Endothelial cell of umbilical vein (primary cell): ENCODE measurements around the gene EFHD2. TPM values are rescaled to one million over a fixed set of nuclear protein-coding genes. Genes with fewer than 3 reads are reported as not detected.

Experiments used
- BruUV-seq: library from RNA; stranded (reverse); fragments of 400-500 nt; replicated peaks from 2 replicates; lab custom pipeline; 2021; lab: Mats Ljungman, UMichigan
- CTCF ChIA-PET: fragments of 300-600, 350-600 bp; sonication (Branson Sonifier 250); formaldehyde crosslinking; loops from one replicate; lab custom pipeline; 2021; ENCODE audit warnings: antibody characterized with exemption, inconsistent platforms; lab: Charles Lee
- POLR2A ChIA-PET: fragments of 300-600, 350-600 bp; sonication (Branson Sonifier 250); formaldehyde crosslinking; loops from one replicate; lab custom pipeline; 2021; ENCODE audit warnings: antibody characterized with exemption, inconsistent platforms; lab: Charles Lee
- DNase-seq: peaks from one replicate; pipeline ENCODE4 v3.0.0-alpha.2; 2011; ENCODE audit warnings: low read depth, low spot score
- FAIRE-seq: peaks from 2 replicates; lab custom pipeline; 2011; peaks lifted over from hg19 to GRCh38; lab: Jason Lieb, UNC
- H2AFZ ChIP-seq: 2 replicates; pipeline ENCODE4 v1.6.0; 2012; ENCODE audit warnings: low read depth, low read length, control low read depth, inconsistent platforms
- H3K27ac ChIP-seq: 2 replicates; pipeline ENCODE4 v1.5.1; 2011; ENCODE audit warnings: low read depth, mild to moderate bottlenecking, control low read depth, low read length, moderate library complexity; ENCODE audit not compliant: insufficient read depth
- H3K27me3 ChIP-seq, 2 experiments: 2 replicates each; pipeline versions ENCODE4 v1.6.0 to v1.6.1; 2011; ENCODE audit warnings: low read length in 2 of 2, mixed read lengths in 1 of 2; ENCODE audit not compliant: control insufficient read depth in 2 of 2, insufficient read depth in 2 of 2
- H3K36me3 ChIP-seq, 2 experiments: 2 replicates in 1 of 2; 3 replicates in 1 of 2; pipeline ENCODE4 v1.5.1; 2011; ENCODE audit warnings: low read length in 2 of 2, mild to moderate bottlenecking in 1 of 2, moderate library complexity in 1 of 2; ENCODE audit not compliant: control insufficient read depth in 2 of 2, insufficient read depth in 2 of 2; ENCODE audit errors: extremely low read depth in 1 of 2
- H3K4me1 ChIP-seq: 3 replicates; pipeline ENCODE4 v1.5.1; 2011; ENCODE audit warnings: mild to moderate bottlenecking, low read length; ENCODE audit not compliant: control insufficient read depth, insufficient read depth; ENCODE audit errors: extremely low read depth
- H3K4me2 ChIP-seq: 2 replicates; pipeline ENCODE4 v1.6.1; 2011; ENCODE audit warnings: low read length, control low read depth, mixed read lengths; ENCODE audit not compliant: insufficient read depth
- H3K4me3 ChIP-seq, 3 experiments: fragments of 200-600 bp in 1 of 3; sonication (generic), shearing (Covaris generic) in 1 of 3; replicated peaks in 1 of 3; 2 replicates each; pipeline ENCODE4 v1.5.1; 2011 to 2016; ENCODE audit warnings: control low read depth in 3 of 3, low read length in 3 of 3, mild to moderate bottlenecking in 2 of 3, inconsistent platforms in 1 of 3, low read depth in 1 of 3, moderate library complexity in 1 of 3; ENCODE audit not compliant: insufficient read depth in 1 of 3
- H3K79me2 ChIP-seq: 2 replicates; pipeline ENCODE4 v1.6.0; 2012; ENCODE audit warnings: low read length, inconsistent platforms; ENCODE audit not compliant: control insufficient read depth, insufficient read depth
- H3K9ac ChIP-seq: replicated peaks from 2 replicates; pipeline ENCODE3; 2011; ENCODE audit warnings: low read length, control low read depth; ENCODE audit not compliant: insufficient read depth; ENCODE audit errors: extremely low read depth
- H3K9me1 ChIP-seq: replicated peaks from 3 replicates; pipeline ENCODE4 v1.6.0; 2011; ENCODE audit warnings: mild to moderate bottlenecking, low read length; ENCODE audit not compliant: control insufficient read depth, insufficient read depth; ENCODE audit errors: extremely low read depth
- H3K9me3 ChIP-seq: replicated peaks from 2 replicates; pipeline ENCODE4 v1.5.1; 2012; ENCODE audit warnings: low read length, inconsistent platforms; ENCODE audit not compliant: control insufficient read depth, insufficient read depth
- H4K20me1 ChIP-seq: replicated peaks from 2 replicates; pipeline ENCODE3; 2011; ENCODE audit warnings: mild to moderate bottlenecking, low read length; ENCODE audit not compliant: control insufficient read depth, insufficient read depth; ENCODE audit errors: extremely low read depth
- EZH2 ChIP-seq: IDR thresholded peaks from 2 replicates; pipeline ENCODE4 v1.6.1; 2012; ENCODE audit warnings: borderline replicate concordance, low read depth, mild to moderate bottlenecking, moderate library complexity, low read length, inconsistent platforms; ENCODE audit not compliant: severe bottlenecking
- FOS ChIP-seq: IDR thresholded peaks from 2 replicates; pipeline ENCODE4 v1.6.1; 2011; ENCODE audit warnings: mild to moderate bottlenecking, low read length, moderate library complexity, borderline replicate concordance; ENCODE audit not compliant: insufficient read depth
- GATA2 ChIP-seq: IDR thresholded peaks from 2 replicates; pipeline ENCODE4 v1.7.0; 2011; ENCODE audit warnings: low read depth, mild to moderate bottlenecking, moderate library complexity, mixed read lengths, low read length; ENCODE audit not compliant: insufficient read length, insufficient read depth
- JUN ChIP-seq: IDR thresholded peaks from 2 replicates; pipeline ENCODE4 v1.6.1; 2011; ENCODE audit warnings: borderline replicate concordance, low read depth; ENCODE audit not compliant: insufficient read length, insufficient read depth
- MAX ChIP-seq: IDR thresholded peaks from 2 replicates; pipeline ENCODE4 v1.6.1; 2011; ENCODE audit not compliant: insufficient read depth, insufficient read length
- MYC ChIP-seq: IDR thresholded peaks from one replicate; pipeline ENCODE4 v1.6.1; 2011; ENCODE audit warnings: mild to moderate bottlenecking, low read depth, low read length
- POLR2A ChIP-seq: IDR thresholded peaks from 2 replicates; pipeline ENCODE4 v1.6.1; 2012; ENCODE audit warnings: low read depth, mild to moderate bottlenecking, control low read depth, low read length
- POLR2AphosphoS5 ChIP-seq: IDR thresholded peaks from 2 replicates; pipeline ENCODE4 v1.6.1; 2012; ENCODE audit warnings: low read depth, mild to moderate bottlenecking, control low read depth, low read length, moderate library complexity; ENCODE audit not compliant: insufficient read depth
- dilution Hi-C: fragments of 300-500 bp; cut with MboI; formaldehyde crosslinking; loops from one replicate; pipeline ENCODE4 v1.15.0; 2019; ENCODE audit warnings: low sequenced_read_pairs; ENCODE audit not compliant: extremely low pct_ligation_motif_present
- intact Hi-C: fragments of 100-400 bp; cut with micrococcal nuclease; formaldehyde crosslinking; loops from one replicate; pipeline ENCODE4 v1.10.0; 2022
- polyA plus RNA-seq, 4 experiments: library from polyadenylated mRNA; depleted of rRNA in 3 of 4; stranded (reverse) in 3 of 4; unstranded in 1 of 4; fragments of >200 nt; gene quantifications; 2 replicates each; pipeline versions ENCODE4 v1.2.1 to v1.2.3, GENCODE V29; 2011 to 2012; ENCODE audit warnings: missing spikeins in 1 of 4
- total RNA-seq: library from RNA; stranded (reverse); gene quantifications from 2 replicates; pipeline ENCODE4 v1.2.3, GENCODE V29; 2021
- TF ChIP-seq, protein P1 (sequence below), 2 donors: IDR thresholded peaks; 1 replicate in 1 of 2; 2 replicates in 1 of 2; pipeline ENCODE4 v1.5.1; 2011; ENCODE audit warnings: low read length in 2 of 2, mild to moderate bottlenecking in 2 of 2, moderate library complexity in 2 of 2, control low read depth in 1 of 2, inconsistent platforms in 1 of 2, low read depth in 1 of 2; ENCODE audit not compliant: insufficient read depth in 1 of 2; ENCODE audit errors: extremely low read depth in 1 of 2

Gene EFHD2
- total and polyA plus RNA-seq, 2 donors (not counting 3 experiments of a cell fraction or from before 2014, with no cell fraction given) = 50.2 to 73.5 TPM

DNA sequence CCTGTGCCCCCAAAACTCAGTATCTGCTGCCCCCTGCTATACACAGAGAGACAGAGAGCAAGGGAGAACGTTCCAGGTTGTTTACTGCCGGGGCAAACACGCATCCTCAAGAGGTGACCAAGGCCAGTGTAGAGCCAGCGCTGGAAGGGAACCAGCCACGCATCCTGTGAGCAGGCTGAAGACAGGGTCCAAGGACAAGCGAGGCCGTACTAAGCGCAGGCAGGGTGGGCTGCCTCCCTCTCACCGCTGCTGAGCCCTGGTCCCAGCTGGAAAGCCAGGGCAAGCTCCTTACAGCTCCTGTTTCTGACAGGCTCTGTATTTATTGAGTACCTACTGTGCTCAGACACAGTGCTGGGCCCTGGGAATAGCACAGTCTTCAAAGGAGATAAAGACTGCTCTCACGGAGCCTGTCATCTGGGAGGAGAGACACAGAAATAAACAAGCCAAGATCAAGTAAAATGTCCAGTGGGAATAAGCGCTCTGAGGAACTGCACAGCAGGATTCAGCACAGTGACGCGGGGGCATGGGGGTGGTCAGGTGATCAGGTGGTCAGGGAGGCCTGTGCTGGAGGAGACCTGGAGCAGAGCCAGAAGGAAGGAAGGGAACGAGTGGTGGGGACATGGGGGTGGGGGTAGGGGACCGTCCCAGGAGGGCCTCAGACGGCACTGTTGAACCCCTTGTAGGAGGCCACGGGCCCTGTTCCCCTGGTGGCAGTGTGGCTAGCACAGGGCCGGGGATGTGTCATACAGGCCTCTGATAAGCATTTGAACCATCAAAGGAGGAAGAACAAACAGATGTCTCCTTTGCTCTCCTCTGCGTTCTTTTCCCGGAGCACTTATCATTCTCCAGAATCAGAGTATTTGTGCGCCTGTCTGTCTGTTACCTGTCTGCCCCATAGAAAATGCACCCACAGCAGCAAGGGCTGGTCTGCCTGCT, 37.8 kb upstream of the EFHD2 start:
- no peaks in the 10 kb centered on the region for H3K79me2 ChIP-seq
- DNase-seq (no peak), FAIRE-seq (no peak)
- no peaks in the 10 kb centered on the region for H3K9me3 ChIP-seq
- BruUV-seq = no TSS peak
- no peaks in the 10 kb centered on the region for H3K36me3 ChIP-seq
- POLR2A ChIA-PET = no interaction called here
- no peaks in the 10 kb centered on the region for H3K4me1 ChIP-seq
- no peak overlapping the region for H3K4me2 ChIP-seq
- no peak overlapping the region for H3K27ac ChIP-seq
- dilution Hi-C loops = no loop called here
- no peaks in the 10 kb centered on the region for H3K9me1 ChIP-seq
- TF ChIP-seq MAX (no peak), MYC (no peak), POLR2AphosphoS5 (no peak), POLR2A (no peak), GATA2 (no peak), JUN (no peak), EZH2 (no peak), FOS (no peak)
- TF ChIP-seq, protein P1, sequence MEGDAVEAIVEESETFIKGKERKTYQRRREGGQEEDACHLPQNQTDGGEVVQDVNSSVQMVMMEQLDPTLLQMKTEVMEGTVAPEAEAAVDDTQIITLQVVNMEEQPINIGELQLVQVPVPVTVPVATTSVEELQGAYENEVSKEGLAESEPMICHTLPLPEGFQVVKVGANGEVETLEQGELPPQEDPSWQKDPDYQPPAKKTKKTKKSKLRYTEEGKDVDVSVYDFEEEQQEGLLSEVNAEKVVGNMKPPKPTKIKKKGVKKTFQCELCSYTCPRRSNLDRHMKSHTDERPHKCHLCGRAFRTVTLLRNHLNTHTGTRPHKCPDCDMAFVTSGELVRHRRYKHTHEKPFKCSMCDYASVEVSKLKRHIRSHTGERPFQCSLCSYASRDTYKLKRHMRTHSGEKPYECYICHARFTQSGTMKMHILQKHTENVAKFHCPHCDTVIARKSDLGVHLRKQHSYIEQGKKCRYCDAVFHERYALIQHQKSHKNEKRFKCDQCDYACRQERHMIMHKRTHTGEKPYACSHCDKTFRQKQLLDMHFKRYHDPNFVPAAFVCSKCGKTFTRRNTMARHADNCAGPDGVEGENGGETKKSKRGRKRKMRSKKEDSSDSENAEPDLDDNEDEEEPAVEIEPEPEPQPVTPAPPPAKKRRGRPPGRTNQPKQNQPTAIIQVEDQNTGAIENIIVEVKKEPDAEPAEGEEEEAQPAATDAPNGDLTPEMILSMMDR (IDR thresholded peaks at IDR 0.05; ENCODE audit: extremely low read depth in 1 of 2, insufficient read depth in 1 of 2, low read depth in 1 of 2, low read length in 2 of 2) = no peak
- no peak overlapping the region for H3K4me3 ChIP-seq
- H4K20me1 ChIP-seq = no peaks in the 10 kb centered on the region
- CTCF ChIA-PET = interaction anchor here (1.6 kb wide), 1 partner anchor 48 kb away, joined by 5 read pairs; no protein-coding TSS in a partner anchor
- intact Hi-C loops = no loop called here
- H2AFZ ChIP-seq = no peak overlapping the region
- H3K27me3 ChIP-seq = no peaks in the 10 kb centered on the region
- no peak overlapping the region for H3K9ac ChIP-seq
